Measurements from ENCODE around the gene JAKMIP2. TPM values are rescaled to one million over a fixed set of nuclear protein-coding genes. Genes with fewer than 3 reads are reported as not detected.

JAKMIP2 gene
- total RNA-seq, 1 donor from 2014 or later: 1.3 TPM

DNA sequence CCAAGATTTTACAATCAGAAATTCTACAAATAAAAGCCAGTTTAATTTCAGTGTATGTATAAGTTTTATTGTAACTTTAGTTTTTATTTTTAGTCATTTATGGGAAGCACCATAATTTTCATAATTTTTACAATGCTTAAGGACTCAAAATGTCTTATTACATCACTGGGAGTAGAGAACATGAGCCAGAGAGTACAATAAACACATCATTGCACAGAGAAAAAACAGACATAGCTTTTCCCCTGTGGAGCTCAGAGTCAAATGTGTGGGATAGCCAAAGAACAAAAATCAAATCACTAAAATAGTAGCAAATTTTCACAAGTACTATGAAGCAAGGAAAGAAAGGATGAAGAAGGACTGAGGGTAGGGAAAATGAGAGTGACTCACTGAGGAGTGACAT lies 5.5 kb upstream of the JAKMIP2 start:
- DNase-seq (ENCODE audit: low spot score): no peak

DNA sequence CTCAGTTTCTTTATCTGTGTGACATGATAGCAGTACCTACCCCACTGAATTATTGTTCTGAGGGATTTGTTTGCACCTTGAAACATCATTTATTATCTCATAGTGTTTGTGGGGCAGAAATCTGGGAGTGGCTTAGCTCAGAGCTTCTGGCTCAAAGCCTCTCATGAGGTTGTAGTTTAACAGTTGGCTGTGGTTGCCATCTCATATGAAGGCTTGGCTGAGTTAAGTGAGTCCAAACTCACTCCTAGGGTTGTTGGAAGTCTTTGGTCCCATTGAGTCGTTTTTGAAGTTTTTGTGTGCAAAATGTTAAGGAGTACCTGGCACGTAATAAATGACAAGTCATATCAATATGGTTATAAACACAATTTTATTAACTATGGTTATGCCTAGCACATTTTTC lies 3.6 kb upstream of the JAKMIP2 start:
- no peak for DNase-seq (ENCODE audit: low spot score)

DNA sequence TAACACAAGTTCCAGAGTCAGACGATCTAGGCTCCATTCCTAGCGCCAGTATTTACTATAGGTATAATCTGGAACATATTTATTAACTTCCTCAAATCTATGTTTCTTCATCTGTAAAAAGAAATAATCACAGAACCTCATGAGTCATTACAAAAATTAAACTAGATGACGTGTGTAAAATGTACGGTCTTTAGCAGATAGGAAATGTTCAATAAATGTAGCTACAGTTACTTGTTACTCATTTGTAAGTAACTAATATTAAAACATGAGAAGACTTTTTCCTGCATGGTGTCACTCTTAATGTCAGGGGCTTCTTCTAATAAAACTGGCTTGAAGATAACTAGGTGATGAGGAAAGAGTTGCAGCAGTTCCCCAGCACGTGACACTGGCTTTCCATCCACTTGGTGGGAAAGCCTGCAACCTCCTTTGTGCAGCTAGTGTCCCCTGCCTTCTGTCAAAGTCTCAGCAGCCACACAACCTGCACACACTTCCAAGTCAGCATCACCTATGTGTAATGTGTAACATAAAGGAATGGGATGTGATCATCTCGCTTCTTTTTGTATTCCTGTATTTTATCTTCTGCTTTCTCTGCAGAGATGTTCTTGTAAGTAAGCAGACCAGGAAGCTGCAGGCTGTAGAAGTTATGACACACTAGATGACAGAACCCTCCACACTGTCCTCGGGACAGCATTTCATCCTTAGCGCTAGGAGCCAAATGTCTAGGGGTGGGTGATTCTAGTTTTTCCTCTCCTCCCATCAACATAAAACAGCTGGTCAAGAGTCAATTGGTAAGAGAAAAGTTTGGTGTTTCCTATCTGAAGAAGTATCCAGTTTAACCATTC lies 1.8 kb upstream of the JAKMIP2 start:
- no peak for DNase-seq (ENCODE audit: low spot score)

DNA sequence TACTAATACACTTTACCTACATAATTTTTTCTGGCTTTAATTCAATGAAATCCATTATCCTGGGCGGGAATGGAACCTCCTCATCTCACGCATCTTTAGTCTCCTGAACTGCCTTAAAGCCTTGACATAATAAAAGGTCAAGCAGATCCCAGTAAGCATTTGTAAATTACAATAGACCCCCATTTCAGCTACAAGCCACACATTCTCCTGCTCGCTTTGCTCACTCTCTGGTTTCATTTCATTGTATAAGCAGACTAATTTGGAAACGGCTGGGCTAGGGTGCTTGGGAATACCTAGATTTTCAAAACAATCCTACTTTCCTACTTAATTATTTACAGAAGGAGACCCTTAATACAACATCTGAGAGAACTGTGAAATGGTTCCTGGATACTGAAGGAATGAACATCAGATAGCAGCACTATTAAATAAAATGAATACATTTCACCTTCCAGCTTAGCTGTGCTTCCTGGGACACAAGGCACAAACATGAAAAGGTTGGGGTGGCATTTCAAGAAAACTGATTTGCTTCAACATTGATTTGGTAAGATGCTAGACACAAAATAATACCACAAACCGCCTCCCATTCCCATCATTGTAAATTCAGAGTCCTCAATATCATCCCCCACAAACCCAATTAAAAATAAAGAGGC lies 1.5 kb downstream of the JAKMIP2 start:
- no peak for DNase-seq (ENCODE audit: low spot score)

DNA sequence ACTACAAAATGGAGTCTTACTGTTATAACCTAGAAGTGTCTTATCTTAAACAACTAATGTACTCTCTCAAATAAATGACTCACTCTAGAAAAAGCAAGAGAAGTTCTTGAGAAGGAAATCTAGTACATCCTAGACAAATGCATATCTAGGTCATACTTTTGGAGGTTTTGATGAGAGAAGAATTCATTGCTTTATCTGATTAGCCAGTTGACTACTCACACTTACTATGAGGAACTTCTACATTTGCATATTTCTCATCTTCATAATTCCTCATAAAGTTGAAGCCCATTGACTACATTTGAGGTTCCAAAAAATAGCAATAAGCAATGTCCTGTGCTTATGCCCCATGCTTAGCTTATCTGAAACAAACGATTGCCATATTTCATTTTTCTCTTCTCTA lies 2.8 kb downstream of the JAKMIP2 start:
- DNase-seq (ENCODE audit: low spot score): no peak

GRCh38 chr5:147776989-147777388 lies 5.5 kb downstream of the JAKMIP2 start:
- no peak for DNase-seq (ENCODE audit: low spot score)

DNA sequence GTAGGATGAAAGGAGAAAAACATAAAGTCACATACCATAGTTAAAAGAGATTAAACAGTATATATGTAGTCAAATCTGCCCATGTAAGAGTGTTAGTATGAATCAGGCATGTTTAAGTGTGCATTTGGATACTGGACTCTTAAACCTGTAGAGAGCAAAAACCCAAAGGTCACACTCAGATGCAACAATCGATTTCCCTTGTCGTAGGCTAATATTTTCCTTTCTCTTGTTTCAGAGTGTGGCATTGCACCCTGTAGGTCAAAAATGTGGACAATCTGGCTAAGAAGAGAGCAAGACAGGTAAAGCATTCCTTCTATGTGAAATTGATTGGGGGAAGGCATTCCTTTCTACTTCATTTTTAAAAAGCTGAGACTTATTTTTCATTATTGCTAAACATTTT lies 8.9 kb downstream of the JAKMIP2 start:
- no peak for DNase-seq (ENCODE audit: low spot score)

- no peak for DNase-seq (ENCODE audit: low spot score)
Observed at GRCh38 chr5:147773139-147773538, 9.4 kb downstream of the JAKMIP2 start.

- no peak for DNase-seq (ENCODE audit: low spot score)
Observed at GRCh38 chr5:147767048-147767447, 15.5 kb downstream of the JAKMIP2 start.

GRCh38 chr5:147763791-147764525 lies 18.6 kb downstream of the JAKMIP2 start:
- DNase-seq (ENCODE audit: low spot score): no peak

- no peak for DNase-seq (ENCODE audit: low spot score)
Observed at GRCh38 chr5:147760086-147760875, 22.2 kb downstream of the JAKMIP2 start.

GRCh38 chr5:147759441-147759840 lies 23.1 kb downstream of the JAKMIP2 start:
- no peak for DNase-seq (ENCODE audit: low spot score)

DNA sequence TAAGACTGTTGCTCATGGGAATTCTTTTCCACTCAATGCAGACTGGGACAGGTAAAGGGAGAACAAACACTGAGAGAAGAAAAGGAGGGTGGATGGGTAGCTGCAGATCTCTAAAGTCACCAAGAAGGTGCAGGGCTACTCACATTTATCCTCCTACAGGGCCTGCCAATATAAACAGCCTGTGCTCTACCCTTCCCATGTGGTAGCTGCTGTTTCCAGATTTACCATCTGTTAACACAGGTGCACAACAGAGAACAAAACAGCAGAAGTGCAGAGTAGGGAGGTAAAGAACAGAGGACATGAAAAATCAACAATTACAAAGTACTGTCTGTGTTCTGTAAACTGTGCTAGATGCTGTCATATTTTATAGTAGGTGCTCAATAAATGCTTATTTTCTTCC lies 26.0 kb downstream of the JAKMIP2 start:
- no peak for DNase-seq (ENCODE audit: low spot score)

- no peak for DNase-seq (ENCODE audit: low spot score)
Observed at GRCh38 chr5:147754372-147755122, 28.0 kb downstream of the JAKMIP2 start.

GRCh38 chr5:147753765-147754164 lies 28.8 kb downstream of the JAKMIP2 start:
- DNase-seq (ENCODE audit: low spot score): no peak

DNA sequence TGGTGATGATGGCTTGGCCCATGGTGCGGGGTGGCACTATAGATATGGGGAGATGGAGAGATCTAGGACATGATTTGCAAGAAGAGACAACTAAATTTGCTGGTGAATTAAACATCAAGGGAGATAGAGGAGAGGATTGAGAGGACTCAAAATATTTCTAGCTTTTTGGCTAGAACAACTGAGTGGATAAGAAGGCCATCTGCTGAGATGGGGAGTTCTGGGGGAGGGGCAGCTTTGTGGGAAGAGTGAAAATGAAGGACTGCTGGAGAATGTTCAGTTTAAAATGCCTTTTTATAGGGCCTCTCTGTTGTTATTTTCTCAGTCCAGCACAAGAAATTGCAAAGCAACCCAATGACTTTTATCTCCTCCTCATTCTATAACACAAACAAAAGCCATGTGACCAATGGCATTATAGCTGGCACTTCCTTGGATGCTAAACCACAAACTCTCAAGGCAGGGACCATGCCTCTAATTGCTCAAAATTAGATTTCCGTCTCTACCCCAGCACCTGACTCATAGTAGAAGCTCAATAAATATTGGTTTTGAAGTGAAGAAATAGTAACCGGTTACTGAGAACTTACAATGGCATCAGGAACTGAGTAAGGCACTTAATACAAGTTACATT lies 29.8 kb downstream of the JAKMIP2 start:
- DNase-seq (ENCODE audit: low spot score): no peak

DNA sequence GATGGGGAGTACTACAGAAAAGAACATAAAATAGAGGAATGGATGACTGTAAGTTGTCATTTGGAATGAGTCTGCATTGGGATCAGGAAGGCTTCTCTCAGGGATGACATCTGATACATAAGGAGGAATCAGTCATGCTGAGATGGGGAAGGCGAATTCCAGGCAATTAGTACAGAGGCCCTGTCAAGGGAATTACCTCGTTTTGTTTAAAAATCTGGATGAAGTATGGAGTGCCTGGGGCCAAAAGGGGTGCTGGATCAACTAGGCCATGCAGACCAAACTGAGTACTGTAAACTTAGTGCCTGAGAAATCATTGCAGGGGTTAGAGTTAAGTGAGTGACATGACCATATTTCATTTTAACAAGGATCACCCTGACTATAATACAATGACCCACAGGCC lies 30.5 kb downstream of the JAKMIP2 start:
- no peak for DNase-seq (ENCODE audit: low spot score)

DNA sequence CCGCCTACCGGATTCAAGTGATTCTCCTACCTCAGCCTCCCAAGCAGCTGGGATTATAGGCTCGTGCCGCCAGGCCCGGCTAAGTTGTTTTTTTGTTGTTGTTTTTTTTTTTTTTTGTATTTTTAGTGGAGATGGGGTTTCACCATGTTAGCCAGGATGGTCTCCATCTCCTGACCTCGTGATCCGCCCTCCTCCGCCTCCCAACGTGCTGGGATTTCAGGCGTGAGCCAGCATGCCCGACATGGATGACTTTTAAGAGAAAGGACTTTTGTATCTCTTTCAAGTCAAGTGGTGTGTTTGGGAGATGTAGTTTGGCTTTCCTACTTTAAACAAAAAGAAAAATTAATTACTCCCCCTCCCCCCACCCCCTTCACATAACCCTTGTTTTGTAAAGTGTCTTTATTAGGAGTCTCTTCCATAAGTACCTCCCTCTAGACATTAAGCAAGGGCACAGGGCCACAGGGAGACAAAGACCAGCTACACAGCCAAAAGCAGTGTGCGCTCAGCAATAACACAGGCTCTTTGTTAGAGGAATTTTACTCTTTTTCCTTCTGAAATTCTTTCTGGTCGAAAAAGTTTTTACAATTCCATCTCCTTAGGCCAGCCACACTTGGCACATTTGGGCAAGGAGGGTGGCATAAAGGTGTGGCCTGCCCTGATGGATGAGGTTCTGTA lies 31.2 kb downstream of the JAKMIP2 start:
- DNase-seq (ENCODE audit: low spot score): no peak

GRCh38 chr5:147750065-147750464 lies 32.5 kb downstream of the JAKMIP2 start:
- no peak for DNase-seq (ENCODE audit: low spot score)

GRCh38 chr5:147748590-147748989 lies 33.9 kb downstream of the JAKMIP2 start:
- DNase-seq (ENCODE audit: low spot score): no peak
